Hepatocyte (in vitro differentiated cells): ENCODE data around the gene SPTLC1.
"Not testable (repeated sequence)": the region's sequence is repeated elsewhere in the genome, so short reads cannot be mapped to it uniquely, and the experiment has no call there.

Experiments
- CTCF ChIP-seq: fragments of 200-600 bp; sonication (generic); IDR thresholded peaks from 2 replicates; pipeline ENCODE4 v1.5.1; 2016; ENCODE audit warnings: antibody characterized with exemption, mild to moderate bottlenecking; ENCODE audit not compliant: poor library complexity
- EZH2 ChIP-seq: fragments of 200-600 bp; sonication (generic); IDR thresholded peaks from 2 replicates; pipeline ENCODE4 v1.6.1; 2016; ENCODE audit warnings: antibody characterized with exemption, mild to moderate bottlenecking, borderline replicate concordance
- EZH2phosphoT487 ChIP-seq: fragments of 200-600 bp; sonication (generic); IDR thresholded peaks from one replicate; pipeline ENCODE4 v1.6.1; 2018; ENCODE audit warnings: antibody characterized with exemption, mild to moderate bottlenecking, low read depth, moderate library complexity; ENCODE audit not compliant: unreplicated experiment, severe bottlenecking

GRCh38 chr9:92021785-92022541 lies 93.2 kb downstream of the SPTLC1 start:
- not testable (repeated sequence) for TF ChIP-seq CTCF, EZH2phosphoT487, EZH2
